ENCODE results near the gene TIMM17A. TPM values are rescaled to one million over a fixed set of nuclear protein-coding genes. Genes with fewer than 3 reads are reported as not detected.
A peak's percentile ranks its signal among the peaks of the same experiment; 100 is the strongest.

TIMM17A gene
- 221 and 246 TPM in 2 replicates for total RNA-seq (2014; rRNA removed; shearing (Covaris generic))

DNA sequence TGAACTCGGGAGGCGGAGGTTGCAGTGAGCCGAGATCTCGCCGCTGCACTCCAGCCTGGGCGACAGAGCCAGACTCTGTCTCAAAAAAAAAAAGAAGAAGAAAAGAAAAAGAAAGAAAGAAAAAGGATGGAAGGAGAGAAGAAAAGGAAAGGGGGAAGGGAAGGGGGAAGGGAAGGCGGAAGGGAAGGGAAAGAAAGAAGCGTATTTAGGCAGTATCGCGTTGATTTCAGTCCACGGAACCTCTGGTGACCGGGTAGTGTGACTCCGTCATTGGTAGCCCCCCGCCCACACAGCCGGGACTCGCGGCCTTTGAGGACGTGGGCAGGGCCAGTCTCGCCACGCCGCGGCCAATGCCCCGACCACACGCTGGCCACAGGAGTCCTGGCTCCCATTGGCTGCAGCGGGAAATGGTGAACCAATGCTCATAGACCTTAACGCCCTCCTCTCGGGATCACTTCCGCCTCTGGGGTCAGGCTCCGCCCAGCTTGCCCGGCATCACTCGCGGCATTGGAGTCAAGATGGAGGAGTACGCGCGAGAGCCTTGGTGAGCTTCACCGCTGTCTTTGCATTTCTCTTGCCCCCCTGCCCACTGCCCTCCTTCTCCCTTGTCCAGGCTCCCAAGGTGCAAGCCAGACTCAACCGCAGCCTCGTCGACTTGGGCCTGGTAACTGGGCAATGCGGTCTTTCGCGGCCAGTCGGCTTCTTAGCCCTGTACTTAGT, at the start of gene TIMM17A:
Gene TIMM17A, plus strand, starts transcription at position 495 of the 720 bp plus-strand sequence. Its CDS starts 24 bp downstream, at position 519.
- peak; percentile 99 for DNase-seq (ENCODE audit: low spot score)

GRCh38 chr1:201906336-201906735, 49.0 kb upstream of the TIMM17A start:
- no peak for DNase-seq (ENCODE audit: low spot score)

DNA sequence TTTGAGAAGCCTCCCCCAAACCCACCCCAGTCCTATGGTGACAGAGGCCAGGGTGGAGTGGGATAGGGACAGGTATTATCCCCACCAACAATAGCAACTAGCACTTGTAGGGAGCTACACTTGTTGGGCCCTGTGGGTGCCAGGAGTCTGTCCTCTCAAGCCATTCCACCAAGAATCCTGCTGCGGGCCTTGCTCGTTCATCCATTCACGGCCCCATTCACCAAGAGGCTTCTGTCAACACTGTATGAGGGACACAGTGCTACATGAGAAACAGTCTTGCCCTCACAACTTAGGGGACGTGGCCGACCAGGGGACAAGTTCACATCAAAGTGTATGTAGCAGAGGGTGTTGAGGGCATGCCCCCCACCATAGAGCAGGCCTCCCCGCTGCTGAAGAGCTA, 47.7 kb upstream of the TIMM17A start:
- DNase-seq (ENCODE audit: low spot score): no peak

DNA sequence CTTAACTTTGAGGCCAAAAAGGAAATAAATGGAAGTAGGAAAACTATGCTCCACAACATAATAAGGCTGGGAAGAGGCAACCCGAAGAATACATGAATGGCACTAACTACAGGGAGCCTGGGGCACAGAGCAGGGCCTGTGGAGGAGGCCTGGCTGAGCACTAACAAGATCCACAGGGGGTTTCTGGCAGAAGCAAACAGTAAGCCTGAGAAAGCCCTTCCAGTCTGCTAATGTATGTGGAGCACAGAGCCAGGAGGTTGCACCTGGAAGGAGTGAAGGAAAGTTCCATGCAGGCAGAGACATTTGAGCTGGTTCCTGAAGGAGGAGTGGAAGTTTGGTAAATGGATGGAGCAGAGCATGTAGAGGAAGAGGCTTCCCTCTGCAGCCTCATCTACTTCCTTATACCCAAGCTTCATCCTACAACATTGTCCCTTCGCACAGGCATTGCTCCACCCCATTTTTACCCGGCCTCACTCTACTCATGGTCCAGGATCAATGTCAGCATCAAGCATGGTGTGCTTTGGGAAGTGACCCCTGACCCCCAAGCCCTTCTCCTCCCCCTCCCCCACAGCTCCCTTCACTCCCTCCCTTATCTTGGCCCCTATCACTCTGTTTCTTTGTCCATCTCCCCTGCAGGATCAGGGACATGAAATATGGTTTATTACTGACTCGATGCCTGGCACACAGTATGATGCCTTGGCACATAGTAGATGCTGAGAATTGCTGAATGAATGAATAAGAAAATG, 43.3 kb upstream of the TIMM17A start:
- DNase-seq (ENCODE audit: low spot score): no peak

DNA sequence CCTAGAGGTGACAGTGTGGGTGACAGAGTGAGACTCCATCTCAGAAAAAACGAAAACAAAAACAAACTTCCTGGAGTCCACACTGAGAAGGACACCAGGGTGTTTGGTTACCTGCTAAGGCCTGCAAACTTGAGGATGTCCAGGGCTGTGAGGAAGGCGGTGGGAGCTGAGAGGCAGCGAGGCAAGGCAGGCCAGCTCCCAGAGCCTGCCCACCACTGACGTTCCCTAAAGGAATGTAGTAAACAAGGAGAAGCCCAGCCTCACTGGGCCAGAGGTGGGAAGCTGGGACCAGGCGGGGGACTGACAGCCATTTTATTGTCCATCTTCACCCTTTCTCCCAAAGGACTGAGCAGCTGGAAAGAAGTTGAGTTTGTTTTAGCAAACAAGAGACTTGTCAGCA, 42.5 kb upstream of the TIMM17A start:
- no peak for DNase-seq (ENCODE audit: low spot score)

- DNase-seq (ENCODE audit: low spot score): no peak
These were observed 40.7 kb upstream of the TIMM17A start for GRCh38 chr1:201914456-201915235.

DNA sequence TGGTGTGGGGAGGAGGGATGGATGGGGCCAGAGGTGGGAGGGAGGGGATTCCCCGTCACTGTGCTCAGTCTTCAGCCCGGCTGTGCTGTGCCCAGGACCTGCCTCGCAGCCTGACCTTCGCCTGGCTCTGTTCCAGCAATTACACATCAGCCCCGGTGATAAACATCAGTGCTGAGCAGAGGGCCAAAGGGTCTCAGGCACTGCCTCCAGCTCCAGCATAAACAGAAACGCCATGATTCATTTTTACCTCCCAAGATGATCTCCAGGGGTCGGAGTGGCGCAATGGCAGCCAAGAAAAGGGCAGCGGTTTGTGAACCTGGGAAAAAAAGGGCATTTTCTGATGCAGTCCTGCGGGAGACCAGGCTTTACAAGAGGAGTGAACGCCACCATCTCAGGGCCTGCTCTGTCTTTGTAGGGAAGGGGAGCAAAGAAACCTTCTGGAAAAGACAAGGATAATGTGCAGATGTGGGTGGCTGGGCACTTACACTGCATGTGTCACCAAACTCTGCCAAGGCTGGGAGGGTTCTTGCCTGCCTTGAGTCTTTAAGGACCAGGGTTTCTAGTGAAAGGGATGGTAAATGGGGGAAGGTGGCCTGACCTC, 38.6 kb upstream of the TIMM17A start:
- peak; percentile 86 for DNase-seq (ENCODE audit: low spot score)

- DNase-seq (ENCODE audit: low spot score): peak; percentile 82
These were observed 37.8 kb upstream of the TIMM17A start for GRCh38 chr1:201917362-201918033.

DNA sequence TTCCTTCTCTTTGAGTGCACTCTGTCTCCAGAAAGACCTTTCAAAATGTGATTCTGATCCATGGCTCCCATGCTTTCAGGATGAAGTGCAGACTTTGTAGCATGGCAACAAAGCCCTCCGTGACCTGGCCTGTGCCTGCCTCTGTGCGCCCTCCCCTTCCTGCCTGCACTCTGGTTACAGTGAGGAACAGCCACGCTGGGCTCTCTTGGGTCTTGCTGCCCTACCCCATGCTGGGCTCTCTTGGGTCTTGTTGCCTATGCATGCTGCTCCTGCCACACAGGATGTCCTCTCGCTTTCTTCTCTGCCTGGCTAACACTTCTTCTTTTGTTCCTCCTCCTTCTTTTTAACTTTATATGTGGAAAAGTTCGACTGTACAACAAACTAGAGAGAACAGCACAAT, 37.0 kb upstream of the TIMM17A start:
- no peak for DNase-seq (ENCODE audit: low spot score)

DNA sequence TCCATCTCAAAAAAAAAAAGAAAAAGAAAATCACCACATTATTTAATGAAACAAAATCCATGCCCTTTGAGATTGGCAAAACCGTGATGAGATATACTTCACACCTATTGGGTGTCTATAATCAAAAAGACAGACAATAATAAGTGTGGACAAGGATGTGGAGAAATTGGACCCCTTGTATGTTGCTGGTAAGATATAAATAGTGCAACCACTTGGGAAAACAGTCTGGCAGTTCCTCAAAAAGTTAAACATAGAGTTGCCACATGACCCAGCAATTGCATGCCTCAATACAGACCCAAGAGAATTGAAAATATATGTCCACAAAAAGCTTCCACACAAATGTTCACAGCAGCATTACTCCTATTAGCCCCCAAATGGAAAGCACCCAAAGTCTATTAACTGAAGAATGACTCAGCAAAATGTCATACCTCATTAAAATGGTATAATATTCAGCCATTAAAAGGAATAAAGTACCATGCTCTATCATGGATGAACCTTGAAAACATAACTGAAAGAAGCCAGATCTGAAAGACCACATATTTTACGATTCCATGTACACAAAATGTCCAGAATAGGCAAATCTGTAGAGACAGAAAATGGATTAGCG, 33.2 kb upstream of the TIMM17A start:
- DNase-seq (ENCODE audit: low spot score): no peak

- no peak for DNase-seq (ENCODE audit: low spot score)
These were observed 30.1 kb upstream of the TIMM17A start for GRCh38 chr1:201925301-201925567.

DNA sequence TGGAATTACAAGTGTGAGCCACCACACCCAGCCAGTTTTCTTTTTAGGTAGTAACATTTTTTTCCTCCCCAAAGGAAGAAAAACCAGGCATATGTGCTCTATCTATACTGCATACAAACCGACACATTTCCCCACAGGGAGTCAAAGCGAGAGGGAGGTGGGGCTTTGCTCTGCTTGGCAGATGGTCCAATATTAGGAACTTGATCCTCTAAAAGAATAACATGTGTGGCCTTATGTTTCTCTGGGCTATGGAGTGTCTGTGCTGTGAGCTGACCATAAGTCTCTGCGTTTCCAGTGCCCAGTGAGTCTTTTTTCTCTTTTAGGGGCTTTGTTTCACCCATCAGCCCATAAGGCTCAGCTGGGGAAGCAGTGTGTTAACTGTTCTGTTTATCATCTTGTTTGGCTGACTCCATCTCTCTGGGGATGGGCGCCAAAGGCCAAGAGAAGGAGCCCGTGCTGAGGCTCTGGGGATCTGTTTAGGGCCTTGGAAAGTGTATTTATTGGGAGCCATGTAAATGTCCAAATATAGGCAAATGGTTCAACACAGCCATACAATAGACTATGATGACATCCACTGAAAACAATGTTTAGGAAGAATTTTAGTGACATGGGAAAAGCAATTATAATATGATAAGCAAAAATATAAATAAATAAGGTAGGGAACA, 29.2 kb upstream of the TIMM17A start:
- DNase-seq (ENCODE audit: low spot score): no peak

DNA sequence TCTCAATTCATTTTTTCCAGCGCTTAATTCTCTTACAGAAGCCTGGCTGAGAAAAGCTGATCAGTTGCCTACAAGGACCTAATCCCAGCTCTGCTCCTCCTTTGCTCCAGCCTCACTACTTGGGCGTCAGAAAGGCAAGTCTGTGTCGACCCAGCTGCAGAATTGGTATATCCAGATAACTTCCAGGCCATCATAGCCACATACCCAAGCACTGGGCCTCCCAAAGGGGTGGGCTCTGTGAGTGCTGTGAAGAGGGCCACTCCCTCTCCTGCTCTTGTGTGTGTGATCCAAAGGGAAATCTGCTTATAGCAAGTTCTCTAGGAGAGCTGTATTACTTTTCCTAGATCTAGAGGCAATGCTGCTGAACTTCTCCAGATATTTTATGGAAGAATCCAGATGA, 27.0 kb upstream of the TIMM17A start:
- no peak for DNase-seq (ENCODE audit: low spot score)

- no peak for DNase-seq (ENCODE audit: low spot score)
These were observed 25.2 kb upstream of the TIMM17A start for GRCh38 chr1:201930137-201930536.

- no peak for DNase-seq (ENCODE audit: low spot score)
These were observed 24.5 kb upstream of the TIMM17A start for GRCh38 chr1:201930803-201931202.

GRCh38 chr1:201933840-201934430, 21.4 kb upstream of the TIMM17A start:
- DNase-seq (ENCODE audit: low spot score): peak; percentile 35

- DNase-seq (ENCODE audit: low spot score): peak; percentile 82
These were observed 17.6 kb upstream of the TIMM17A start for GRCh38 chr1:201937624-201938213.

- no peak for DNase-seq (ENCODE audit: low spot score)
These were observed 16.8 kb upstream of the TIMM17A start for GRCh38 chr1:201938440-201939035.

GRCh38 chr1:201939148-201939547, 16.2 kb upstream of the TIMM17A start:
- no peak for DNase-seq (ENCODE audit: low spot score)

- no peak for DNase-seq (ENCODE audit: low spot score)
These were observed 15.7 kb upstream of the TIMM17A start for GRCh38 chr1:201939574-201939973.

Data from A172 (cell line).